ENCODE results near the gene ITGBL1. TPM values are rescaled to one million over a fixed set of nuclear protein-coding genes. Genes with fewer than 3 reads are reported as not detected.

ITGBL1 gene
- total and polyA plus RNA-seq, 8 donors = 0.53 to 36.6 (median 4.8) TPM; not detected in 1

GRCh38 chr13:101706651-101707050 is 254.2 kb downstream of the ITGBL1 start:
- Histone ChIP-seq H3K27ac (no peak overlapping the region), H3K9me3 (no peaks in the 10 kb centered on the region), H3K36me3 (no peaks in the 10 kb centered on the region), H3K4me3 (no peak overlapping the region), H3K4me1 (no peaks in the 10 kb centered on the region), H3K27me3 (no peaks in the 10 kb centered on the region)
- TF ChIP-seq POLR2A (IDR thresholded peaks at IDR 0.05) = no peak
- TF ChIP-seq, protein P1, sequence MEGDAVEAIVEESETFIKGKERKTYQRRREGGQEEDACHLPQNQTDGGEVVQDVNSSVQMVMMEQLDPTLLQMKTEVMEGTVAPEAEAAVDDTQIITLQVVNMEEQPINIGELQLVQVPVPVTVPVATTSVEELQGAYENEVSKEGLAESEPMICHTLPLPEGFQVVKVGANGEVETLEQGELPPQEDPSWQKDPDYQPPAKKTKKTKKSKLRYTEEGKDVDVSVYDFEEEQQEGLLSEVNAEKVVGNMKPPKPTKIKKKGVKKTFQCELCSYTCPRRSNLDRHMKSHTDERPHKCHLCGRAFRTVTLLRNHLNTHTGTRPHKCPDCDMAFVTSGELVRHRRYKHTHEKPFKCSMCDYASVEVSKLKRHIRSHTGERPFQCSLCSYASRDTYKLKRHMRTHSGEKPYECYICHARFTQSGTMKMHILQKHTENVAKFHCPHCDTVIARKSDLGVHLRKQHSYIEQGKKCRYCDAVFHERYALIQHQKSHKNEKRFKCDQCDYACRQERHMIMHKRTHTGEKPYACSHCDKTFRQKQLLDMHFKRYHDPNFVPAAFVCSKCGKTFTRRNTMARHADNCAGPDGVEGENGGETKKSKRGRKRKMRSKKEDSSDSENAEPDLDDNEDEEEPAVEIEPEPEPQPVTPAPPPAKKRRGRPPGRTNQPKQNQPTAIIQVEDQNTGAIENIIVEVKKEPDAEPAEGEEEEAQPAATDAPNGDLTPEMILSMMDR (IDR thresholded peaks at IDR 0.05) = no peak
- no peak for TF ChIP-seq EP300 (IDR thresholded peaks at IDR 0.05)
- no peak for TF ChIP-seq POLR2AphosphoS5 (IDR thresholded peaks at IDR 0.05)
- WGBS, 5 donors = 61 to 72% (median 64%) methylated on average over 6 of the region's 6 CpGs
- peak in 1 of 2 donors; percentile 7 for DNase-seq
- intact Hi-C loops (cut with DNase I; ENCODE audit: low total_unique reads) = no loop called here

DNA sequence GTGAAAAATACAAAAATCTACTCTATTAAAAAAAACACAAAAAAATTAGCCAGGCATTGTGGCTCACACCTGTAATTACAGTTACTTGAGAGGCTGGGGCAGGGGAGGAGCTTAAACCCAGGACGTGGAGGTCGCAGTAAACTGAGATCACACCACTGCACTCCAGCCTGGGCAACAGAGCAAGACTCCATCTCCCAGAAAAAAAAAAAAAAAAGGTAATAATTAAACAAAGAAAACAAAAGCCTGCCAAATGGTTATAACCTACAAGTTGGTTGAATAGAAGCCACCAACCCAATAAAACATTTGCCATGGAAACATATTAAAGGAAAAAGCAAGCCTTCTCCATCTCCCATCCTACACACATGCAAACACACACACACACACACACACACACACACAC is 255.2 kb downstream of the ITGBL1 start:
- Histone ChIP-seq H3K4me3 (no peak overlapping the region), H3K27me3 (no peaks in the 10 kb centered on the region), H3K27ac (no peak overlapping the region), H3K9me3 (no peaks in the 10 kb centered on the region), H3K36me3 (no peaks in the 10 kb centered on the region), H3K4me1 (no peaks in the 10 kb centered on the region)
- TF ChIP-seq POLR2AphosphoS5 (IDR thresholded peaks at IDR 0.05) (no peak), POLR2A (IDR thresholded peaks at IDR 0.05) (no peak), EP300 (IDR thresholded peaks at IDR 0.05) (no peak)
- TF ChIP-seq, protein P1 (IDR thresholded peaks at IDR 0.05) = no peak
- no peak for DNase-seq
- 78 to 93% (median 85%) methylated on average over 2 of the region's 2 CpGs for WGBS, 5 donors
- intact Hi-C loops (cut with DNase I; ENCODE audit: low total_unique reads) = no loop called here

GRCh38 chr13:101708115-101708514 is 255.6 kb downstream of the ITGBL1 start:
- DNase-seq = no peak
- TF ChIP-seq POLR2AphosphoS5 (IDR thresholded peaks at IDR 0.05) = no peak
- TF ChIP-seq POLR2A (IDR thresholded peaks at IDR 0.05) = no peak
- TF ChIP-seq, protein P1 (IDR thresholded peaks at IDR 0.05) = no peak
- TF ChIP-seq EP300 (IDR thresholded peaks at IDR 0.05) = no peak

DNA sequence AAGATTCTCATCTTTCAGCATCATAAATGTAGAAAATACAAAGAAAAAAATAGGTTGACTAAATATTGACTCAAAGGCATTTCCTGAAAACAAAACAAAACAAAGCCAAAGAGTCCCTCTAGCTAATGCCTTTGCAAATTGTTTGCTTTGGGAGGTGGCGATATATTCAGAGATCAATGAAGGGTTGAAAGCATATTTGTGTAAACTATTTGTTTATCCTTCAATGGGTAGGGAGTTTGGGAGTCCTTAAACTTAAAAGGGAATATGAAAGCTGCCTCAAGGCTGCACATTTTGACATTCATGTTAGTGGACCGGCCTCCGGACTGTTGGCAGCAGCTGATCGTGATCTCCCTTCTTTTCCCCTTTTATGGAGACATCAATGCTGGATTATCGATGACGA is 257.5 kb downstream of the ITGBL1 start:
- no peaks in the 10 kb centered on the region for H3K27me3 ChIP-seq
- no peaks in the 10 kb centered on the region for H3K4me1 ChIP-seq
- no peaks in the 10 kb centered on the region for H3K9me3 ChIP-seq
- intact Hi-C loops (cut with DNase I; ENCODE audit: low total_unique reads) = no loop called here
- H3K27ac ChIP-seq = no peak overlapping the region
- DNase-seq = no peak
- 58 to 77% (median 70%) methylated on average over 6 of the region's 6 CpGs for WGBS, 5 donors
- H3K4me3 ChIP-seq = no peak overlapping the region
- H3K36me3 ChIP-seq = no peaks in the 10 kb centered on the region
- TF ChIP-seq EP300 (IDR thresholded peaks at IDR 0.05) (no peak), POLR2A (IDR thresholded peaks at IDR 0.05) (no peak), POLR2AphosphoS5 (IDR thresholded peaks at IDR 0.05) (no peak)
- TF ChIP-seq, protein P1 (IDR thresholded peaks at IDR 0.05) = no peak

More at GRCh38 chr13:101708115-101708514, 255.6 kb downstream of the ITGBL1 start:
- no peak overlapping the region for H3K4me3 ChIP-seq
- intact Hi-C loops (cut with DNase I; ENCODE audit: low total_unique reads) = no loop called here
- no peaks in the 10 kb centered on the region for H3K4me1 ChIP-seq
- H3K9me3 ChIP-seq = no peaks in the 10 kb centered on the region
- H3K27me3 ChIP-seq = no peaks in the 10 kb centered on the region
- no peaks in the 10 kb centered on the region for H3K36me3 ChIP-seq
- no peak overlapping the region for H3K27ac ChIP-seq
- WGBS, 5 donors = 67 to 89% (median 84%) methylated on average over 1 of the region's 1 CpG

All from stomach (tissue), 9 donors.